Measurements from ENCODE around the gene DCAF11.

DCAF11 gene

GRCh38 chr14:24114532-24115421 lies at the start of gene DCAF11, which contains the start of gene NRL:
TSS of gene DCAF11 (plus strand) at chr14:24114777. CDS start at chr14:24115595, 818 bp downstream.
TSS of gene NRL (minus strand) at chr14:24114949. CDS start at chr14:24082848, 32,101 bp downstream.
- peaks cover 41% of the 10 kb centered on the region for H3K36me3 Mint-ChIP-seq
- peak; percentile 96 for ATAC-seq
- H3K27me3 Mint-ChIP-seq = no peaks in the 10 kb centered on the region
- peak within 1 kb of the TSS; percentile 99 for H3K27ac Mint-ChIP-seq
- H3K4me3 Mint-ChIP-seq = peak within 1 kb of the TSS; percentile 98
- H3K4me1 Mint-ChIP-seq = peaks cover 35% of the 10 kb centered on the region
- no peaks in the 10 kb centered on the region for H3K9me3 Mint-ChIP-seq

DNA sequence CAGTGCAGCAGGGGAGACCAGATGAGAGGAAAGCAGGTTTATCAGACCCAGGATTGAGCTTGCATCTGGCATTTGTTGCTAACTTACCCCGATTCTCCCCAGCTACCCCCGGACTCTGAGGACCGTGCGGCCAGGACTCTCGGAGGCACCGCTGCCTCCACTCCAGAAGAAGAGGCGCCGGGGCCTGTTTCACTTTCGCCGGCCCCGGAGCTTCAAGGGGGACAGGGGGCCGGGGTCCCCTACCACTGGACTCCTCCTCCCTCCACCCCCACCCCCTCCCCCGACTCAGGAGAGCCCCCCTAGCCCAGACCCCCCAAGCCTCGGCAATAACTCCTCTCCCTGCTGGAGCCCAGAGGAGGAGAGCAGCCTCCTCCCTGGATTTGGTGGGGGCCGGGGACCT lies 49.7 kb upstream of the DCAF11 start:
- H3K27ac Mint-ChIP-seq = no peak overlapping the region
- no peaks in the 10 kb centered on the region for H3K36me3 Mint-ChIP-seq
- no peaks in the 10 kb centered on the region for H3K4me1 Mint-ChIP-seq
- ATAC-seq = no peak
- no peak overlapping the region for H3K4me3 Mint-ChIP-seq
- H3K27me3 Mint-ChIP-seq = no peaks in the 10 kb centered on the region
- H3K9me3 Mint-ChIP-seq = no peaks in the 10 kb centered on the region

DNA sequence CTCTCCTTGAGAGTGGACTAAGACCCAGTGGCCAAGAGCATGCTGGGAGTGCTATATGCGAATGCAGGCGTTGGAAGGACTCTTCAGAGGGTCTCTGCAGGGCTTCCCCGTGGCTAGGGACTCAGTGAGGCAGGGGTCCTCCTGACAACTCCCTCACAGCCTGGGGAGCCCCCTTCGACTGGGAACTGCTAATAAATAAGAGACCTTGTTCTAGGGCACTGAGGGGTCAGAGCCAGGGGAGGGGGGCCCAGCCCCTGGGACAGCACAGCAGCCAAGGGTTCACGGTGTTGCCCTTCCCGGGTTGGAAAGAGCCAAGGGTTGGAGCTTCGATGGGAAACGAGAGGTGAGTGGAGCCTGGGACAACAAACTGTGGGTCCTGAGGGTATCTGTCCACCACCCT lies 49.2 kb upstream of the DCAF11 start:
- Mint-ChIP-seq H3K4me3 (no peak overlapping the region), H3K36me3 (no peaks in the 10 kb centered on the region), H3K4me1 (peaks cover 3% of the 10 kb centered on the region), H3K27me3 (no peaks in the 10 kb centered on the region), H3K27ac (no peak overlapping the region), H3K9me3 (no peaks in the 10 kb centered on the region)
- no peak for ATAC-seq

- H3K27me3 Mint-ChIP-seq = no peaks in the 10 kb centered on the region
- no peak overlapping the region for H3K27ac Mint-ChIP-seq
- ATAC-seq = no peak
- H3K4me1 Mint-ChIP-seq = peaks cover 4% of the 10 kb centered on the region
- H3K36me3 Mint-ChIP-seq = no peaks in the 10 kb centered on the region
- no peaks in the 10 kb centered on the region for H3K9me3 Mint-ChIP-seq
- no peak overlapping the region for H3K4me3 Mint-ChIP-seq
Measured at GRCh38 chr14:24066496-24067132, 48.0 kb upstream of the DCAF11 start.

- H3K4me3 Mint-ChIP-seq = no peak overlapping the region
- H3K36me3 Mint-ChIP-seq = no peaks in the 10 kb centered on the region
- peaks cover 4% of the 10 kb centered on the region for H3K4me1 Mint-ChIP-seq
- no peaks in the 10 kb centered on the region for H3K27me3 Mint-ChIP-seq
- no peak overlapping the region for H3K27ac Mint-ChIP-seq
- no peaks in the 10 kb centered on the region for H3K9me3 Mint-ChIP-seq
- no peak for ATAC-seq
Measured at GRCh38 chr14:24067133-24068082, 47.2 kb upstream of the DCAF11 start.

DNA sequence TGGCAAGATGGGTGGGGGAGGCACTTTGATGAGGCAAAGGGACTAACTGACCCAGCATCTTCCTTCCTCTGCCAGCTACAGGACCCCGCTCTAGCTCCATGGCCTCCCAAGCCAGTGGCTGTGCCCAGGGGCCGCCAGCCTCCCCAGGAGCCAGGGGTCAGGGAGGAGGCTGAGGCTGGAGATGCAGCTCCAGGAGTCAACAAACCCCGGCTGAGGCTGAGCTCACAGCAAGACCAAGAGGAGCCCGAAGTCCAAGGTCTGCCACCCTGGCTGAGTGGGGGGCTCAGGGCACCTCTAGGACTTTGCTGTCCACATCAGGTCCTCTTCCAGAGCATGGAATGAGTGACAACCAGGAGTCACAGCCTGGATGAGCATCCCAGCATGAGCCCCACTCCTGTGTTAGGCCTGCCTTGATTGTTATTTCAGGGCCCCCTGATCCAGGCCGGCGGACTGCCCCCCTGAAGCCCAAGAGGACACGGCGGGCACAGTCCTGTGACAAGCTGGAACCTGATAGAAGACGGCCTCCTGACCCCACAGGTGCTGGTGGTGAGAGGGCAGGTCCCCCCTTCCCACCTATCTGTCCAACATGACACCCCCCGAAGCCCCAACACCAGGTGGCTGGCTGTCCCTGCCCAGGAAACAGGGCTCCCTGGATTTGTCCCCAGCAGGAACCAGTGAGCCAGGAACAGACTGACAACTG lies 45.7 kb upstream of the DCAF11 start:
- Mint-ChIP-seq H3K27ac (no peak overlapping the region), H3K27me3 (no peaks in the 10 kb centered on the region), H3K4me1 (peaks cover 4% of the 10 kb centered on the region), H3K9me3 (no peaks in the 10 kb centered on the region), H3K4me3 (no peak overlapping the region), H3K36me3 (no peaks in the 10 kb centered on the region)
- ATAC-seq = no peak

GRCh38 chr14:24069411-24069735 lies 45.2 kb upstream of the DCAF11 start:
- Mint-ChIP-seq H3K9me3 (no peaks in the 10 kb centered on the region), H3K4me1 (peaks cover 4% of the 10 kb centered on the region), H3K27ac (no peak overlapping the region), H3K27me3 (no peaks in the 10 kb centered on the region), H3K4me3 (no peak overlapping the region), H3K36me3 (no peaks in the 10 kb centered on the region)
- no peak for ATAC-seq

DNA sequence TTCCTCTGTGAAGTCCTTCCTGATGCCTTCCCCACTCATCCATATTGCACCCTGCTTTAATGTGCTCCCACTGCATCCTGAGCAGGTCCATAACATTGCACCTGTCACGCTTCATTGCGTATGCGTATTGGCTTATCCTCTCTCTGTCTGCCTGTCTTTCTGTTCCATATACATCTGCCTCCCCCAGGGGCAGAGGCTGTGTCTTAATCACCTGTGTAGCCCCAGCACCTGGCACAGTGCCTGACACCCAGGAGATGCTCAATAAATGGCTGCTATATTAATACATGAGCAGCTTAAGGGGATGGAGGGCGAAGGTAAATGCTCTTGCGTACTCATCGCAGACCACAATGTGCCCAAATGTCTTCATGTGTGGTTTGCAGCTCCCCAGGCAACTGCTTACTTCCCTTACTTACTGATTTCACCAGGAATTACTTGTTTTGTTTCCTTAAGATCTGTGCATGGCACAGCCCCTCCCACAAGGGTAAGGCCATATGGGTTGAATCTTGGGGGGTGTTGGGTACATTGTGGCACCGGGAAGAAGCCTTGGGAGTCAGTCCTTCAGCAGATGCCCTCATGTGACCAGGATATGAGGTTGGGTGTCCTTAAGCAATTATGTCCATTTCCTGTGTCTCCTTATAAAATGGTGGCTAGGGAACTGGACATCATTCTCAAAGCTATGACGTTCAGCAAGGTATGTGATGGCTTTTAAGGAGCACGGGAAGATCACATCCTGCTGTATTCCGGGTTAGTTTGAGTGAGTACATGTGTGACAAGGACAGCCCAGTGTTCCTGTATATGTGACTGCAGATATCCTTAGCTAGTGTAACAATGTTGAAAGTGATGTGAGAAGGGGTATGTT lies 44.1 kb upstream of the DCAF11 start:
- Mint-ChIP-seq H3K36me3 (no peaks in the 10 kb centered on the region), H3K9me3 (no peaks in the 10 kb centered on the region), H3K27ac (no peak overlapping the region), H3K27me3 (no peaks in the 10 kb centered on the region), H3K4me3 (no peak overlapping the region), H3K4me1 (peaks cover 13% of the 10 kb centered on the region)
- no peak for ATAC-seq

DNA sequence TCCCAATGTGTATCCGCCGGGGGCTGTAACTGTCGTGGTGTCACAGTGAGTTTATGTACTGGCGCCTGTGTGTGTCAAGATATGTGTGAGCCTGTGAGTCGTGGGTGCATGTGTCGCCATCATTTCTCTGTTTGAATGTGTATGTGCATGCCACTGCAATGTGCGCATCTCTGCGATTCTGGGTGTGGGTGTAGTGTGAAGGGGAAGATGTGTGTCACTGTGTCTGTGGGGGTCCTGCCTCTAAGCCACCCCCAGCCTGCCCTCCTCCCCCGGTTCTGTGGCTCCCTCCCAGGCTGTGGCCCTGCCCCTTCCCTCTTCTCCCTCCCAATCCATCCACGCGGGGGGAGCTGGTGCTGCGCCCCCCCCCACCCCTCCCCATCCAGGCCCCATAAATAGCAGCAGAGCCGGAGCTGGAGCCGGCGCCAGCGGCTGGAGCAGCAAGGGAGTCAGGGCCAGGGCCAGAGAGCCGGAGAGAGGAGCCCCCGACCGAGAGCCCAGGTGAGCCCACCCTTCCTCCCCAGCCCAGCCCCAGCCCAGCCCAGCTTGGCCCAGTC lies 43.4 kb upstream of the DCAF11 start, which contains the start of gene CPNE6:
TSS of gene CPNE6 (plus strand) at position 419 of the 554 bp plus-strand sequence. CDS start 1,375 bp downstream, outside the sequence.
- no peaks in the 10 kb centered on the region for H3K36me3 Mint-ChIP-seq
- no peak within 1 kb of the TSS for H3K4me3 Mint-ChIP-seq
- H3K27ac Mint-ChIP-seq = no peak within 1 kb of the TSS
- ATAC-seq = no peak
- peaks cover 20% of the 10 kb centered on the region for H3K4me1 Mint-ChIP-seq
- H3K27me3 Mint-ChIP-seq = no peaks in the 10 kb centered on the region
- no peaks in the 10 kb centered on the region for H3K9me3 Mint-ChIP-seq

- Mint-ChIP-seq H3K4me1 (peaks cover 25% of the 10 kb centered on the region), H3K4me3 (no peak overlapping the region), H3K27me3 (no peaks in the 10 kb centered on the region), H3K27ac (no peak overlapping the region), H3K36me3 (no peaks in the 10 kb centered on the region), H3K9me3 (no peaks in the 10 kb centered on the region)
- ATAC-seq = no peak
Measured at GRCh38 chr14:24071836-24072430, 42.6 kb upstream of the DCAF11 start.

DNA sequence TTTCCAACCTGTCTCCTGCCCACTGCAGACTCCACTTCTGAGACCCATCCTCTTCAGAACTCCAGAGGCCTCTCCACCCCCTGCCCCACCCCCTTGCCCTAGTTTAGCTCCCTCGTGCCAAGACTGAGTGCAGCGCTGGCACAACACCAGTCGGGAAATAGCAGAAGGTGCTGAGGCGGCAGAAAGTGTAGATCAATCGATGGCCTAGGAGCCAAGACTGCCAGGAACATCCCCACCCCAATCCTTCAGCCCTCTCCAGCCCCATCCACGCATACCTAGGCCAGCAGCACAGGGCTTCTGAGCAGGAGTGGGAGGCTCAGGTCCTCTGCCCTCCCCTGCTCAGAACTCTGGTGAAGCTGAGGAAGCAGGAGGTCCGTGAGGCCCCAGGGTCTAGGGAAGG lies 42.1 kb upstream of the DCAF11 start:
- H3K4me3 Mint-ChIP-seq = no peak overlapping the region
- no peak for ATAC-seq
- peaks cover 27% of the 10 kb centered on the region for H3K4me1 Mint-ChIP-seq
- H3K36me3 Mint-ChIP-seq = no peaks in the 10 kb centered on the region
- no peak overlapping the region for H3K27ac Mint-ChIP-seq
- no peaks in the 10 kb centered on the region for H3K27me3 Mint-ChIP-seq
- no peaks in the 10 kb centered on the region for H3K9me3 Mint-ChIP-seq

GRCh38 chr14:24072881-24073877 lies 41.4 kb upstream of the DCAF11 start:
- Mint-ChIP-seq H3K27ac (no peak overlapping the region), H3K9me3 (no peaks in the 10 kb centered on the region), H3K4me1 (peaks cover 31% of the 10 kb centered on the region), H3K36me3 (no peaks in the 10 kb centered on the region), H3K4me3 (no peak overlapping the region), H3K27me3 (no peaks in the 10 kb centered on the region)
- ATAC-seq = no peak
